Measurements from ENCODE around the gene COX11.

COX11 gene

GRCh38 chr17:54968988-54969332 is 506 bp upstream of the COX11 start:
- H3K79me2 ChIP-seq (ENCODE audit: control insufficient read depth, insufficient read depth, low read length, unreplicated experiment) = peaks cover 69% of the 10 kb centered on the region
- H3K4me1 ChIP-seq (ENCODE audit: control insufficient read depth, insufficient read depth, low read length, unreplicated experiment) = peaks cover 21% of the 10 kb centered on the region
- peak overlapping the region; percentile 82 for H3K4me3 ChIP-seq (ENCODE audit: low read depth, low read length)
- peak overlapping the region; percentile 25 for H3K27ac ChIP-seq (ENCODE audit: low read depth, low read length)
- no peaks in the 10 kb centered on the region for H3K27me3 ChIP-seq (ENCODE audit: insufficient read depth, low read length)
- peak overlapping the region; percentile 55 for H2AFZ ChIP-seq (ENCODE audit: low read length, unreplicated experiment)
- peaks cover 14% of the 10 kb centered on the region for H3K36me3 ChIP-seq (ENCODE audit: insufficient read depth, low read length)

- Histone ChIP-seq H3K79me2 (ENCODE audit: control insufficient read depth, insufficient read depth, low read length, unreplicated experiment) (peaks cover 63% of the 10 kb centered on the region), H3K27me3 (ENCODE audit: insufficient read depth, low read length) (no peaks in the 10 kb centered on the region), H2AFZ (ENCODE audit: low read length, unreplicated experiment) (peak overlapping the region; percentile 97), H3K27ac (ENCODE audit: low read depth, low read length) (no peak overlapping the region), H3K4me1 (ENCODE audit: control insufficient read depth, insufficient read depth, low read length, unreplicated experiment) (peaks cover 21% of the 10 kb centered on the region), H3K4me3 (ENCODE audit: low read depth, low read length) (peak overlapping the region; percentile 82), H3K36me3 (ENCODE audit: insufficient read depth, low read length) (peaks cover 25% of the 10 kb centered on the region)
Measured at GRCh38 chr17:54967621-54968261, 713 bp downstream of the COX11 start.

- H2AFZ ChIP-seq (ENCODE audit: low read length, unreplicated experiment) = no peak overlapping the region
- H3K36me3 ChIP-seq (ENCODE audit: insufficient read depth, low read length) = peaks cover 11% of the 10 kb centered on the region
- H3K4me1 ChIP-seq (ENCODE audit: control insufficient read depth, insufficient read depth, low read length, unreplicated experiment) = no peaks in the 10 kb centered on the region
- H3K27ac ChIP-seq (ENCODE audit: low read depth, low read length) = no peak overlapping the region
- H3K79me2 ChIP-seq (ENCODE audit: control insufficient read depth, insufficient read depth, low read length, unreplicated experiment) = no peaks in the 10 kb centered on the region
- H3K27me3 ChIP-seq (ENCODE audit: insufficient read depth, low read length) = no peaks in the 10 kb centered on the region
- no peak overlapping the region for H3K4me3 ChIP-seq (ENCODE audit: low read depth, low read length)
Measured at GRCh38 chr17:54956791-54957190, 11.7 kb downstream of the COX11 start.

- Histone ChIP-seq H3K27me3 (ENCODE audit: insufficient read depth, low read length) (no peaks in the 10 kb centered on the region), H3K27ac (ENCODE audit: low read depth, low read length) (no peak overlapping the region), H2AFZ (ENCODE audit: low read length, unreplicated experiment) (no peak overlapping the region), H3K36me3 (ENCODE audit: insufficient read depth, low read length) (peaks cover 23% of the 10 kb centered on the region), H3K4me3 (ENCODE audit: low read depth, low read length) (no peak overlapping the region), H3K79me2 (ENCODE audit: control insufficient read depth, insufficient read depth, low read length, unreplicated experiment) (no peaks in the 10 kb centered on the region), H3K4me1 (ENCODE audit: control insufficient read depth, insufficient read depth, low read length, unreplicated experiment) (peaks cover 14% of the 10 kb centered on the region)
Measured at GRCh38 chr17:54951286-54951685, 17.2 kb downstream of the COX11 start.

- no peak overlapping the region for H3K4me3 ChIP-seq (ENCODE audit: low read depth, low read length)
- H3K36me3 ChIP-seq (ENCODE audit: insufficient read depth, low read length) = peaks cover 23% of the 10 kb centered on the region
- no peak overlapping the region for H3K27ac ChIP-seq (ENCODE audit: low read depth, low read length)
- no peaks in the 10 kb centered on the region for H3K27me3 ChIP-seq (ENCODE audit: insufficient read depth, low read length)
- H2AFZ ChIP-seq (ENCODE audit: low read length, unreplicated experiment) = no peak overlapping the region
- no peaks in the 10 kb centered on the region for H3K79me2 ChIP-seq (ENCODE audit: control insufficient read depth, insufficient read depth, low read length, unreplicated experiment)
- peaks cover 14% of the 10 kb centered on the region for H3K4me1 ChIP-seq (ENCODE audit: control insufficient read depth, insufficient read depth, low read length, unreplicated experiment)
Measured at GRCh38 chr17:54950116-54950515, 18.3 kb downstream of the COX11 start.

- H3K79me2 ChIP-seq (ENCODE audit: control insufficient read depth, insufficient read depth, low read length, unreplicated experiment) = no peaks in the 10 kb centered on the region
- H2AFZ ChIP-seq (ENCODE audit: low read length, unreplicated experiment) = no peak overlapping the region
- H3K36me3 ChIP-seq (ENCODE audit: insufficient read depth, low read length) = peaks cover 23% of the 10 kb centered on the region
- peak overlapping the region; percentile 24; the same call in 1 of the 2 replicates for H3K4me3 ChIP-seq (ENCODE audit: low read depth, low read length)
- H3K27me3 ChIP-seq (ENCODE audit: insufficient read depth, low read length) = no peaks in the 10 kb centered on the region
- H3K4me1 ChIP-seq (ENCODE audit: control insufficient read depth, insufficient read depth, low read length, unreplicated experiment) = peaks cover 14% of the 10 kb centered on the region
- H3K27ac ChIP-seq (ENCODE audit: low read depth, low read length) = peak overlapping the region; percentile 38; the same call in 1 of the 2 replicates
Measured at GRCh38 chr17:54948380-54948779, 20.1 kb downstream of the COX11 start.

- Histone ChIP-seq H3K27me3 (ENCODE audit: insufficient read depth, low read length) (no peaks in the 10 kb centered on the region), H2AFZ (ENCODE audit: low read length, unreplicated experiment) (no peak overlapping the region), H3K79me2 (ENCODE audit: control insufficient read depth, insufficient read depth, low read length, unreplicated experiment) (no peaks in the 10 kb centered on the region), H3K36me3 (ENCODE audit: insufficient read depth, low read length) (peaks cover 23% of the 10 kb centered on the region), H3K4me3 (ENCODE audit: low read depth, low read length) (no peak overlapping the region; the same call in 1 of the 2 replicates), H3K4me1 (ENCODE audit: control insufficient read depth, insufficient read depth, low read length, unreplicated experiment) (peaks cover 14% of the 10 kb centered on the region), H3K27ac (ENCODE audit: low read depth, low read length) (no peak overlapping the region)
Measured at GRCh38 chr17:54947396-54947795, 21.1 kb downstream of the COX11 start.

GRCh38 chr17:54945671-54946070 is 22.8 kb downstream of the COX11 start:
- Histone ChIP-seq H3K4me1 (ENCODE audit: control insufficient read depth, insufficient read depth, low read length, unreplicated experiment) (peaks cover 14% of the 10 kb centered on the region), H3K27me3 (ENCODE audit: insufficient read depth, low read length) (no peaks in the 10 kb centered on the region), H3K36me3 (ENCODE audit: insufficient read depth, low read length) (peaks cover 16% of the 10 kb centered on the region), H3K4me3 (ENCODE audit: low read depth, low read length) (no peak overlapping the region), H3K27ac (ENCODE audit: low read depth, low read length) (no peak overlapping the region), H3K79me2 (ENCODE audit: control insufficient read depth, insufficient read depth, low read length, unreplicated experiment) (no peaks in the 10 kb centered on the region), H2AFZ (ENCODE audit: low read length, unreplicated experiment) (no peak overlapping the region)

GRCh38 chr17:54945231-54945630 is 23.2 kb downstream of the COX11 start:
- Histone ChIP-seq H3K27ac (ENCODE audit: low read depth, low read length) (no peak overlapping the region), H2AFZ (ENCODE audit: low read length, unreplicated experiment) (no peak overlapping the region), H3K79me2 (ENCODE audit: control insufficient read depth, insufficient read depth, low read length, unreplicated experiment) (no peaks in the 10 kb centered on the region), H3K4me1 (ENCODE audit: control insufficient read depth, insufficient read depth, low read length, unreplicated experiment) (peaks cover 14% of the 10 kb centered on the region), H3K27me3 (ENCODE audit: insufficient read depth, low read length) (no peaks in the 10 kb centered on the region), H3K36me3 (ENCODE audit: insufficient read depth, low read length) (peaks cover 12% of the 10 kb centered on the region), H3K4me3 (ENCODE audit: low read depth, low read length) (no peak overlapping the region)

GRCh38 chr17:54944796-54945195 is 23.7 kb downstream of the COX11 start:
- Histone ChIP-seq H3K27ac (ENCODE audit: low read depth, low read length) (no peak overlapping the region), H3K27me3 (ENCODE audit: insufficient read depth, low read length) (no peaks in the 10 kb centered on the region), H3K36me3 (ENCODE audit: insufficient read depth, low read length) (peaks cover 9% of the 10 kb centered on the region), H3K4me3 (ENCODE audit: low read depth, low read length) (no peak overlapping the region), H3K4me1 (ENCODE audit: control insufficient read depth, insufficient read depth, low read length, unreplicated experiment) (peaks cover 14% of the 10 kb centered on the region), H2AFZ (ENCODE audit: low read length, unreplicated experiment) (no peak overlapping the region), H3K79me2 (ENCODE audit: control insufficient read depth, insufficient read depth, low read length, unreplicated experiment) (no peaks in the 10 kb centered on the region)

GRCh38 chr17:54941285-54941684 is 27.2 kb downstream of the COX11 start:
- Histone ChIP-seq H2AFZ (ENCODE audit: low read length, unreplicated experiment) (no peak overlapping the region), H3K36me3 (ENCODE audit: insufficient read depth, low read length) (peaks cover 7% of the 10 kb centered on the region; the same call in 1 of the 2 replicates), H3K4me3 (ENCODE audit: low read depth, low read length) (no peak overlapping the region), H3K4me1 (ENCODE audit: control insufficient read depth, insufficient read depth, low read length, unreplicated experiment) (no peaks in the 10 kb centered on the region), H3K79me2 (ENCODE audit: control insufficient read depth, insufficient read depth, low read length, unreplicated experiment) (no peaks in the 10 kb centered on the region), H3K27me3 (ENCODE audit: insufficient read depth, low read length) (no peaks in the 10 kb centered on the region), H3K27ac (ENCODE audit: low read depth, low read length) (no peak overlapping the region)

Data from ACC112 (cell line).